Thoracic aorta (tissue), 2 donors: ENCODE data around the gene TAF8. TPM values are rescaled to one million over a fixed set of nuclear protein-coding genes. Genes with fewer than 3 reads are reported as not detected.

ENCODE experiments used
- ATAC-seq: fragments of 150-250 bp; one replicate; pipeline ENCODE4 v1.8.0; 2017; ENCODE audit warnings: low read depth; ENCODE audit not compliant: insufficient number of reproducible peaks, low FRiP score
- DNase-seq: peaks from one replicate; pipeline ENCODE4 v3.0.0-alpha.2; 2020; ENCODE audit warnings: low spot score
- H3K27ac ChIP-seq, 2 donors: fragments of 200-600 bp; sonication (generic); 1 replicate in 1 of 2; 2 replicates in 1 of 2; pipeline ENCODE4 v1.5.1; 2016; ENCODE audit warnings: mild to moderate bottlenecking in 2 of 2, moderate library complexity in 2 of 2
- H3K27me3 ChIP-seq: fragments of 200-600 bp; sonication (generic); replicated peaks from 2 replicates; pipeline ENCODE4 v1.6.0; 2016; ENCODE audit warnings: mild to moderate bottlenecking; ENCODE audit not compliant: insufficient read depth
- H3K36me3 ChIP-seq: fragments of 200-600 bp; sonication (generic); one replicate; pipeline ENCODE4 v1.5.1; 2016
- H3K4me1 ChIP-seq, 2 donors: fragments of 200-600 bp; sonication (generic); 1 replicate in 1 of 2; 2 replicates in 1 of 2; pipeline versions ENCODE4 v1.5.1 to v1.6.0; 2016; ENCODE audit warnings: low read depth in 2 of 2, mild to moderate bottlenecking in 1 of 2; ENCODE audit not compliant: control insufficient read depth in 1 of 2
- H3K4me3 ChIP-seq: fragments of 200-600 bp; sonication (generic); 2 replicates; pipeline ENCODE4 v1.5.1; 2016; ENCODE audit warnings: mild to moderate bottlenecking
- H3K9me3 ChIP-seq: fragments of 200-600 bp; sonication (generic); 2 replicates; pipeline ENCODE4 v1.5.1; 2016
- CTCF ChIP-seq: fragments of 200-600 bp; sonication (generic); IDR thresholded peaks from one replicate; pipeline ENCODE4 v1.5.1; 2019; ENCODE audit warnings: antibody characterized with exemption
- total RNA-seq, 2 donors: library from RNA; depleted of rRNA; stranded (reverse); fragments of >200 nt; gene quantifications; one replicate each; pipeline versions ENCODE4 v1.1.0 to v1.2.3, GENCODE V29; 2016

The TAF8 gene
- total RNA-seq, 2 donors from 2014 or later, result 24.5 to 40.8 TPM

- no peak for DNase-seq
- Histone ChIP-seq H3K27me3 (no peaks in the 10 kb centered on the region), H3K27ac (no peak overlapping the region), H3K4me1 (peaks cover 3 to 9% of the 10 kb centered on the region in 2 donors), H3K9me3 (no peaks in the 10 kb centered on the region), H3K36me3 (no peaks in the 10 kb centered on the region), H3K4me3 (no peak overlapping the region)
- no peak for TF ChIP-seq CTCF
- no peak for ATAC-seq
Observed at GRCh38 chr6:42120895-42121865, 70.9 kb downstream of the TAF8 start.

- H3K36me3 ChIP-seq, result no peaks in the 10 kb centered on the region
- no peak for TF ChIP-seq CTCF
- ATAC-seq, result no peak
- peaks cover 0 to 2% of the 10 kb centered on the region in 2 donors for H3K4me1 ChIP-seq
- no peak overlapping the region for H3K4me3 ChIP-seq
- no peak overlapping the region for H3K27ac ChIP-seq
- no peaks in the 10 kb centered on the region for H3K27me3 ChIP-seq
- H3K9me3 ChIP-seq, result no peaks in the 10 kb centered on the region
- DNase-seq, result no peak
Observed at GRCh38 chr6:42123379-42124103, 73.2 kb downstream of the TAF8 start.

- TF ChIP-seq CTCF, result no peak
- Histone ChIP-seq H3K36me3 (no peaks in the 10 kb centered on the region), H3K27ac (no peak overlapping the region), H3K4me3 (no peak overlapping the region), H3K9me3 (no peaks in the 10 kb centered on the region), H3K27me3 (no peaks in the 10 kb centered on the region), H3K4me1 (no peaks in the 10 kb centered on the region)
- ATAC-seq (no peak), DNase-seq (no peak)
Observed at GRCh38 chr6:42124223-42124836, 74.0 kb downstream of the TAF8 start.

- Histone ChIP-seq H3K36me3 (no peaks in the 10 kb centered on the region), H3K4me1 (no peaks in the 10 kb centered on the region), H3K27ac (no peak overlapping the region), H3K9me3 (no peaks in the 10 kb centered on the region), H3K4me3 (no peak overlapping the region), H3K27me3 (no peaks in the 10 kb centered on the region)
- DNase-seq, result no peak
- no peak for ATAC-seq
- TF ChIP-seq CTCF, result no peak
Observed at GRCh38 chr6:42125231-42125630, 74.9 kb downstream of the TAF8 start.

- H3K9me3 ChIP-seq, result no peaks in the 10 kb centered on the region
- no peaks in the 10 kb centered on the region for H3K36me3 ChIP-seq
- H3K4me1 ChIP-seq, result no peaks in the 10 kb centered on the region
- DNase-seq (no peak), ATAC-seq (no peak)
- H3K27me3 ChIP-seq, result no peaks in the 10 kb centered on the region
- H3K4me3 ChIP-seq, result no peak overlapping the region
- H3K27ac ChIP-seq, result no peak overlapping the region
- TF ChIP-seq CTCF, result no peak
Observed at GRCh38 chr6:42125663-42126062, 75.3 kb downstream of the TAF8 start.
